ENCODE results near the gene UNC5C.

UNC5C gene

GRCh38 chr4:95191537-95191936 lies 357.2 kb downstream of the UNC5C start:
- no peak overlapping the region for H3K4me3 ChIP-seq (ENCODE audit: low read depth, low read length)
- TF ChIP-seq CTCF (IDR thresholded peaks at IDR 0.05; ENCODE audit: insufficient read depth, low read depth, low read length, missing control alignments): no peak
- no peak for DNase-seq (ENCODE audit: low read depth)

- no peak overlapping the region for H3K4me3 ChIP-seq (ENCODE audit: low read depth, low read length)
- no peak for TF ChIP-seq CTCF (IDR thresholded peaks at IDR 0.05; ENCODE audit: insufficient read depth, low read depth, low read length, missing control alignments)
- no peak for DNase-seq (ENCODE audit: low read depth)
Observed at GRCh38 chr4:95190751-95191436, 357.9 kb downstream of the UNC5C start.

GRCh38 chr4:95188701-95189370 lies 359.9 kb downstream of the UNC5C start:
- DNase-seq (ENCODE audit: low read depth): peak; percentile 48
- TF ChIP-seq CTCF (IDR thresholded peaks at IDR 0.05; ENCODE audit: insufficient read depth, low read depth, low read length, missing control alignments): no peak
- no peak overlapping the region for H3K4me3 ChIP-seq (ENCODE audit: low read depth, low read length)

GRCh38 chr4:95186666-95187065 lies 362.1 kb downstream of the UNC5C start:
- no peak for DNase-seq (ENCODE audit: low read depth)
- no peak overlapping the region for H3K4me3 ChIP-seq (ENCODE audit: low read depth, low read length)
- no peak for TF ChIP-seq CTCF (IDR thresholded peaks at IDR 0.05; ENCODE audit: insufficient read depth, low read depth, low read length, missing control alignments)

GRCh38 chr4:95183656-95184408 lies 364.9 kb downstream of the UNC5C start:
- TF ChIP-seq CTCF (IDR thresholded peaks at IDR 0.05; ENCODE audit: insufficient read depth, low read depth, low read length, missing control alignments): no peak
- H3K4me3 ChIP-seq (ENCODE audit: low read depth, low read length): no peak overlapping the region
- no peak for DNase-seq (ENCODE audit: low read depth)

- H3K4me3 ChIP-seq (ENCODE audit: low read depth, low read length): no peak overlapping the region
- TF ChIP-seq CTCF (IDR thresholded peaks at IDR 0.05; ENCODE audit: insufficient read depth, low read depth, low read length, missing control alignments): no peak
- DNase-seq (ENCODE audit: low read depth): no peak
Observed at GRCh38 chr4:95181996-95182306, 366.8 kb downstream of the UNC5C start.

All from GM12865 (cell line).